ENCODE data around the gene NR1I2.

The NR1I2 gene

DNA sequence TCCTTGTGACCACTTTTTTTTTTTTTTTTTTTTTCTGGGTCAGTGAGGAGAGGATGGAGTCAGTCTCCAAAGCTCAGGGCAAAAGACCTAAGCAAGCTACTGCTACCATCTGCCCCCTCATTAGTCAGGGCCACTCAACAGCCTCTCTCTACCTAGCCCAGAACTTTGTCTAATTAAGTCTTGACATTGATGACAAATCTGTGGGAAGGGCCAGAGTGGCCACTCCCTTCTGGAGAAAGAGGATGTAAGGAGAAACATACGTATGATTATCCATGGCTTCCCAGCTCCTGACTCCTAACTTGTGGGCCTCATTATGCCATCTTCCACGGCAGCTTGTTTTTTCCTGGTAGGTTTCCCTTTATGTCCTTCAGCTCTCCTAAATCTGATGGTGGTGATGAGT lies 37.9 kb downstream of the NR1I2 start:
- no peak for DNase-seq (ENCODE audit: low spot score)

DNA sequence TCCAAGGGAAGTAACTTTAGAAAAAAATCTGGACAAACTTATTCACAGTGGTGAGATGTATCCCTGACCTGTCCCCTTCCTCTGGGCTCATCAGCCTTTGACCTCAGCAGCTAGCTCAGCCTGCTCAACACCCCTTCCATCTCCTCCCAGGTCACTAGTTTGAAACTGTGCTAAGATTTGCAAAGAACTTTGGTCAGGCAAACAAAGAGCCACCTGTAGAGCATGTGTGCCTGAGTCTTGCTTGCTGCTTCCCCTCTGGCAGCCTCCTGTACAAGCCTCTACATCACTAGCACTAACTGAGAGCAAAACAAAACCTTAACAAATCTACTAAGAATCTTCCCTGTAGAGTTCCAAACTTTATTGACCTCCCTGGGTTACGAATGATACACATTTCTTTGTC lies 43.9 kb downstream of the NR1I2 start:
- no peak for DNase-seq (ENCODE audit: low spot score)

DNA sequence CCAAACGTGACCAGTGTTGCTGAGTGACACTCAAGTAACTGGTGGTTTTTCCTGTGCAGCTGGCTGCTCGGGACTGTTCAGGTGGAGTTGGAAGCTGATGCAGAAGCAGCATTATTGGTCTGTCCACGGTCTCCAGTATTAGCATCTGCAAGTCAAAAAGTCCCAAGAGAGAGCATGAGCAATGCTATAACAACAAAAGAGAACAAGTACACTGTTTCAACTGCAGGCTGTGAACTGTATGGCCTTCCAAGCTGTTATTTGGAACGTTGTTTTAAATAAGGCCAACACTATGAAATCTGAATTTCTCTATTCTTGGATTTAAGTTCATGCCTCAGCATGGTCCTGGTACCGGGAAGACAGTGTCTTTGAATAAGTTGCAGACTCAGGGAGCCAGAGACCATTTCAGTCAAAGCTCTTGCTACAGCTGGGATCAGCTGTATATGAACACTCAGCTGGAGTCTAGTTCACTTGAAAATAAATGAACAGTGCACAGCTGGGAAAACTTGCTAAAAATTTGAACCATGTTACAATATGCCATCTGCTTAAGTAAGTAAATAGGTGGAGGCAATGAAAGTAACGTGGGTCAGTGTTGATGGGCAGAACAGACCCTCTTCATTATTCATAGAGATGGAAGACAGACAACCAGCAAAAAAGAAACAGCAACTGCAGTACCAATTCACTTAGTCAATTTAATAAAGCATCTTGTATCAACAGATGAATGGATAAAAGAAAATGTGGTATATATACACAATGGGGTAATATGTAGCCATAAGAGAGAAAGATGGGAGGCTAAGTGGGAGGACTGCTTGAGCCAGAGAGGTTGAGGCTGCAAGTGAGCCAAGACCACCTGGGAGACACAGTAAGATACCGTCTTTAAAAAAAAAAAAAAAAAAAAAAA lies 45.1 kb downstream of the NR1I2 start:
- no peak for DNase-seq (ENCODE audit: low spot score)

DNA sequence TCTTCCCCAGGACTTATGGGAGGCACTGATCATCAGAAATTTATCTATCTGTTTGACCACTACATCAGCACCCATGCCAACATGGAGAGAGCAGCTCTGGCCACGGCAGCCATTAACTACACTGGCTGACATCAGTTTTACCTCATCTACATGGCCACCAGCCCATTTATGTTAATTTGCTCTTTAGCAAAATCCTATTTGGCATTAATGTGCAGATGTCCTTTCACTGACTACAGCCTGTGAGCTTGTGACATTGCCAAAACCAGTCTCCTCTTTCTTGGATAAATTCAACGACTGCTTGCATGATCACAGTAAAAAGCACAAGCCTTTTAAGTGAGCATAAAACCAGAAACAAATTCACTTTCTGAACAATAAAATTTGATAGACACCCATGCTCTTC lies 47.5 kb downstream of the NR1I2 start:
- DNase-seq (ENCODE audit: low spot score), result no peak

DNA sequence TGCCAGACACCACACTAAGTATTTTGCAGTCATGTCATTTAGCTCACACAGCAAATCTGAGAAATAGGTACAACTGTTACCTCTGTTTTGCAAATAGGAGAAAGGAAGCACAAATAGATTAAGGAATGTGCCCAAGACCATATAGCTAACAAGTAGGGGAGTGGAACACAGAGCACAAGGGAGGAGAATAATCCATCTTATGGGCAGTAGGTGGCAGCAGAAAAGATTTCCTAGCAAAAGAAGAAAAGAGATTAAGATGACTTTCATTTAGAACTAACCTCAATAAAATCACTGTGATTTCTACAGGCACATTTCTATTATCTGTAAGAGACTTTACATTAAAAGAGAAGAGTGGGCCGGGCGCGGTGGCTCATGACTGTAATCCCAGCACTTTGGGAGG lies 49.1 kb downstream of the NR1I2 start:
- no peak for DNase-seq (ENCODE audit: low spot score)

DNA sequence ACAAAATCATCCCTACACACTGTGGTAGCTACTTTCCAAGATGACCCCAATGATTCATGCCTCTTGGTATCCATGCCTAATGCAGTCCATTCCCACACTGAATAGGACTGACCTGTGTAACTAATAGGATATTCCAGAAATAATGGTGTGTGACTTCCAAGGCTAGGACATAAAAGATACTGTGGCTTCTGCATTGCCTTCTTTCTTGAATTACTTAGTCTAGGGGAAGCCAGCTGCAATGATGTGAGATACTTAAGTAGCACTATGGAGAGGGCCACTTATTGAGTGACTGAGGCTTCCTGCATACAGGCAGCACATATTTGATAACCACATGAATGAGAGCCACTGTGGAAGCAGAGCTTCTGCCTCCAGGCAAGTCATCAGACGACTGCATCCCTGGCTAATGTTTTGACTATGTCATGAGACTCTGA lies 50.1 kb downstream of the NR1I2 start:
- no peak for DNase-seq (ENCODE audit: low spot score)

DNA sequence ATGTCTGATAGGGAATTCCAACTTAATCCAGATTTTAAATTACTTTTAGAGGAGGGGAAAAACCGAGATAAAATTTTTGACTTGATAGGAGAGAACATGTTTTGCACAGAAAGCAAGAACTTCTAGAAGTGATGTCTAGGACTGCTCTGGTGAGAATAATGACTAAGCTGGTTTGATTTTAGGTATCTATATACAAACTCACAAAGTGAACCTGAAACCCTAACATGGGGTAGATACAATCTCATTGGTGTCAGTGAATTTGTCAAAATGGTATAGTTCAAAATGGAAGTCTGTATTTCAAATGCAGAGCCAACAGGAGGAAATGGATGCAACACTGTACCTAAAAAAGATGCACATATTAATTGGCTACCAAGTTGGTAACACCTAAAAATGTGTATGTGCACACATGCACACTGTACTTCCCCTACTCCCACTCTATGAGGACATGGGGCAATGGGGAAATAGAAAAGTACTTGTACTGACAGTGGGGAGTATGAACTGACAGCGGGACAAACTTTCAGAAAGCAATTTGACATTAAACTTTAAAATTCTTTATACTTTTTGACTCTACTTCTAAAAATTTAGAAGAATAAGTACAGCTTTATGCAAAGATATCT lies 53.0 kb downstream of the NR1I2 start:
- DNase-seq (ENCODE audit: low spot score), result no peak

DNA sequence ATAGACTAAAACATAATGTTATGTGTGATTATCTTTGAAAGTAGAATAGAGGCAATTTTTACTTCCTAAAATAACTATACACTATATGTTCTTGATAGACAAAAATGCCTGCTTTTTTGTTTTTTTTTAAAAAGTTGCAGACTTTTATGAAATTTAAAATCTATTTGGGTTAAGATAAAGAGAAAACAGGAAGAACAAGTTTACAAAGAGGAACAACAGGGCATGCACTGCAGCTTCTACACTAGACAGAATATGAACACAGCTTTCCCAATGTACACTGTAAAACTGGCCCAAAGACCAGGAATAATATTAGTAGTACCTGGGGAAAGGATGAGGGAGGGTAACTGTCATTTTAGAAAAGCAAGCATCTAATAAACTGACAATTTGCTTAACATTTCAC lies 53.7 kb downstream of the NR1I2 start:
- no peak for DNase-seq (ENCODE audit: low spot score)

DNA sequence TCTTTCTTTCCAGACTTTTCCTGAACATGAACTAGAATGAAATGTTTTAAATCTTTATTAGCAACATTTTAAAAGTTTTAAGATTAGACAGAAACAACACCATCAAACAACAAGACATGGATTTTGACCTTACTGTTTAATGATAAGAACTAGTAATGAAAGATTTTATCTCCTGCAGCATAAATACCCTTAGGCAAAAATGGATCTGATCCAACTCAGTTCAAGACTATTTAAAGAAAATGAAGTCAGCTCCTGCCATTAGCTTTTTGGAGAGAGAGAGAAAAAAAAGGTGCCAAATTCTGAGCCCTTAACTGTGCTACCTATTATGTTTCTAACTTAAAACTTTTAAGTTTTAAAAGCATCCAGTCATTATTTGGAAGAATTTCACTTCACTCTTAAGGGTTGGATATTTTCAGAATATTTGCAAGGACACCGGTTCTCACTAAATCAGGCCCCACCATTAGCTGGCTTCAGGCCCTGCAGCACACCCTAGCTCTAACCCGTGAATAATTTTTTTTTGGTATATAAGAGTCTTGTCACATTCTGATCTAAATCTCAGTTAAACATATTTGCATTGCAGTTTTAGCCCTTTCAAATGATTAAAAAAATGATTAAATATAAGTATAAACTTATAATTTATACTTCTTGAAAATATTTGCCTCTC lies 60.0 kb downstream of the NR1I2 start:
- DNase-seq (ENCODE audit: low spot score), result no peak

DNA sequence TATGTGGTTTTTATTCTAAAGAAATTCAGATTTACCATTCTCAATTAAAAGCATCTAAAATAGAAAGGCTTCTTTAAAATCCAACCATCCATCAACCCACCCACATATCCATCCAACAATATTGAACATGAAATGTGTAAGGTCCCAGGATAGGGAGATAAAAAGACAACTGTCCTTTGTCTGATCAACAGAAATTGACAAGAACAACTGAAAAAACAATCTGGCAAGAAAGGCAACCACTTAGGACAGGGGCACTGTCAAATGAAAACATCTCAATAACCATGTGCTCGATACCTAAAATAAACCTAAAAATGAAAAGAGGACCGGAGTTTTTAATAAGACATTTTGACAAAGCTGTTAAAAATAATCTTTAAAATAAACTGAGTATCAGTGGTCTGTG lies 67.2 kb downstream of the NR1I2 start:
- DNase-seq (ENCODE audit: low spot score), result no peak

DNA sequence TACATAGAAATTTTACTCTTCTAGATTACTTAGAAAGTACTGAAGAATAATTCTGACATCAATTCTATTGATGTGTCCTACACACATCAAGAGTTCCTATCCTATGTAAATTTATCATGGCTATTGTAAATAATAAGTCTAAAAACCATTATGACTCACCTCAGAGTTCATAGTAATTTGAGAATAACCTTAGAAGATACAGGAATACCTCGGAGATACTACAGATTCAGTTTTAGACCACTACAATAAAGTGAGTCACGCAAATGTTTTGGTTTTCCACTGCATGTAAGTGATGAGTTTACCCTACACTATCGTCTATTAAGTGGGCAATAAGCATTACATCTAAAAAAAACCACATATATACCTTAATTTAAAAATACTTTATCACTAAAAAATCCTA lies 74.8 kb downstream of the NR1I2 start:
- no peak for DNase-seq (ENCODE audit: low spot score)

DNA sequence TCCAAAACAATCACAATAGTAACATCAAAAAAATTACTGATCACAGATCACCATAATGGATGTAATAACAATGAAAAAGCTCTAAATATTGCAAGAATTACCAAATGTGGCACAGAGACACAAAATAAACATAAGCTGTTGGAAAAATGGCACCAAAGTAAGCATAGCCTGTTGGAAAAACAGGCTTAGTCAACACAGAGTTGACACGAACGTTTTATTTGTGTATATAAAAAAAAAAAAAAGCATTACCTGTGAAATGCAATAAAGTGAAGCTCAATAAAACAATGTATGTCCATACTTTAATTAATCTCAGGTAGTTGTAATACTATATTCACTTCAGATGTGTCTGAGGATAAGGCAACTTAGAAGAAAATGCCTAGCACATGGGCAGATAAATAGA lies 77.1 kb downstream of the NR1I2 start:
- DNase-seq (ENCODE audit: low spot score), result no peak

DNA sequence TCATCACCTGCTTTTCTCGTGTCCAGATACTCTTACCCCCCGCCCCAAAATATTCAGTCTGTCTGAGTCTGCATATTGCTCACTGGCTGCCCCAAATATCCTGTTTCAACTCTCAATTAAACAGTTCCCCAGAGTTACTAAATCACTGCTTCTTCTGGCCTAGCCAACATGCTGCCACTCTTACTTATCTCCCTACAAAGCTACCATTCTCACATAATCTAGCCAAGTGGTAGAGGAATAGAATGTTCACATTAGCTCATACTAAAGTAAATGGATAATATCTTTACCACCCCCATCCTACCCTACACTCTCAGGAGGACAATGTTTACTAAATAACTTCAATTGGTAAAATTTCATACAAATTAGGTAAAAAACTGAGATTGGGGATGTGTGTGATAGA lies 77.8 kb downstream of the NR1I2 start:
- no peak for DNase-seq (ENCODE audit: low spot score)

DNA sequence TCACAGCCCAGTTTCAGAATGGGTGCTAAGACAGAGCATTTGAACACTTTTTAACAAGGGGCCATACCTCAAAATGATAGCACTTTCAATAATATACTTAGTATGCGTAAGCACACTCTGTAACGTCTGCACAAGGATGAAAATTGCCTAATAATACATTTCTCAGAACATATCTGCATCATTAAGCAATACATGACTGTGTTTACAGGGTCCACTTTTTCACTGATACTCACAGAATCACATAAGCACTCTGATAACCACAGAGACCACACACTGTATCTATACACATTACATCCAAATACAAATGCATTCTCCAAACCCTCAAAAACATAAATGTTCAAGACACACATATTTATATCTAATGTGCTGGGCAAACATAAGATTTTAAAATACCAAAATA lies 79.8 kb downstream of the NR1I2 start:
- DNase-seq (ENCODE audit: low spot score), result no peak

DNA sequence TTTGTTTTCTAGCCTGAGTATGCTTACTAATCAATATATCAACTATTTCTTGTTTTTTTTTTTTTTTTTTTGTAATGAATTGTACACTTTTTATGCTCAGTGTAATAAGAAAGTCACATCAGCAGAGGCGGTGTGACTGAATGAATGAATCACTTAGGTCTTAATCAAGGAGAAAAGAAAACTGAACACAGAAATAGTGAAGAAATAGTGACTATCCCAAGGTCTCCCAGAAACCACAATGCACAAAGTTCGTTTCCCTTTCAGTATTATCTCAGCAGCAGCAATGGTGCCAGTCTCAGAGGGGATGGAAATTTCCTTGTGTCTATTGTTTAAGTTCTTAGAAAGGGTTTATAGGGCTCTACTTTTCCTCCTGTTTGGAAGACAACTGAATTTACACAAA lies 80.7 kb downstream of the NR1I2 start:
- no peak for DNase-seq (ENCODE audit: low spot score)

DNA sequence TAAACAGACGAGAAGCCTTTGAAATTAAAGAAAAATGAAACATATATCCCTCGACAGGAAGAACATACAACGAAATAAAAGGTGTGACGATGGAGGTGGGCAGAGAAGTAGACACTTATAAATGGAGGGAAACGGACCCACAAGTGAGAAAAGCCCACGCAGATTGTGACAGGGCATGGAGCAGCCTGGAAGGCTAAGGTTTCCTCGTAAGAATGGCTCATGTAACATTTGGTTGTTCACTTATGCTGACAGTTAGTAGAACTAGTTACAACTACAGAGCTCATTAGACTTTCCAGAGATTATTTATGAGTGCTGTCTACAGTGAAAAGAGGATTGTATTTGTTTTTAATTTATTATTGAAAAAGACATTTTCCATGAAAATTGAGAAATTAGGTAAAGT lies 82.6 kb downstream of the NR1I2 start:
- no peak for DNase-seq (ENCODE audit: low spot score)
